ENCODE measurements around the gene DCTN5.

DNA sequence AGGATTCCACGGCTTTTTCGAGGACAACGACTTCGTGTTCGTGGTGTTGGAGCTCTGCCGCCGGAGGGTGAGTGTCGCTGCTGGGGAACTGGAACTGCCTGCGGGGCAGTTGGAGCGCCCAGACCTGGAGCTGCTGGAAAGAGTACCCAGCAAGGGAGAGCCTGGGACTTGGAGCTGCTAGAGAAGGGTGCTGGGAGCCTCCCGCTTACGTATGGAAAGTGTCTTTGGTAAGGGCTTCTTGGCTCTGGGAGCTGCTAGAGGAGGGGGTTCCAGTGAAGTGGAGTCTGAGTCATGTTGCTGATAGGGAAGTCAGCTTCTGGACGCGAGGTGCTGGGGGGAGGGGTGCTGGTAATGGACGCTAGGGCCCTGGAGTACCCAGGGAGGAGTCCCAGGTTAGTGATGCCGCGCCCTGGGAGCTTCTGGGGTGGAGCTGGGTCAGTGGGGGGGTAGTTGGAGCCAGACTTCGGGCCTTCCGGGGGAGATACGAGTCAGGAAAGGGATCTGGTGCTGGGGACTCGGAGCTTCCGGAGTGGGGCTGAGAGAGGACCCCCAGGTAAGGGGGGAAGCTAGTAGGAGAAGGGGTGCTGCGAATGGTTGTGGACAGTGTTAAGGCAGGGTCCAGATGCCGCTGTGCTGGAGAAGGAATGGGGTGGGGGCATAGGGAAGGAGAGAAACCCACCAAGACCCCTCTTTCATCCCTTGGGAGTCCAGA, 38.2 kb downstream of the DCTN5 start:
- no peak for TF ChIP-seq CTCF (IDR thresholded peaks at IDR 0.05)
- no peak for TF ChIP-seq POLR2AphosphoS5 (IDR thresholded peaks at IDR 0.05)
- no peak for TF ChIP-seq POLR2A (IDR thresholded peaks at IDR 0.05)
